ENCODE measurements around the gene GATA5.

DNA sequence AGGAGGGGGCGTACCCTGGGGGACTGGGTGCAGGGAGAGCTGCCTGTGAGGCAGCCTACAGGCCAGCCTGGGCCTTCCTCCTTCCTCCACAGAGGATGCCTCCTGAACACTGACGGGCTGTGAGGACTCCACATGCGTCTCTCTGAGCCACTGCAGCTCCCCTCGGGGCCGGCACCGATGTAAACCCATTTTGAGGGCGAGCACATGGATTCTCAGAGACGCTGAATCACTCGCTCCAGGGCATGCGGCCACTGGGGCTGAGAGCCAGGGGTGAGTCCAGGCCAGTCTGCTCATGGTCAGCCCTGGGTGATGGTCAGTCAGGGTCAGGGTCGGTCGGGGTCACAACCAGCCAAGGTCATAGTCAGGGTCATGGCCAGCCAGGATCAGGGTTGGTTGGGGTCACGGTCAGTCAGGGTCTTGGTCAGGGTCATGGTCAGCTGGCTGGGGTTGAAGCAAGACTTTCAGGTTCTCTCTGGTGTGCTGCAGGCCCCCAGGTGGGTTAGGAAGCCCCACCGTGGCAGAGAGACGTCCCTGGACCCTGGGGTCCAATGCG is 33.7 kb downstream of the GATA5 start:
- TF ChIP-seq, protein P1, sequence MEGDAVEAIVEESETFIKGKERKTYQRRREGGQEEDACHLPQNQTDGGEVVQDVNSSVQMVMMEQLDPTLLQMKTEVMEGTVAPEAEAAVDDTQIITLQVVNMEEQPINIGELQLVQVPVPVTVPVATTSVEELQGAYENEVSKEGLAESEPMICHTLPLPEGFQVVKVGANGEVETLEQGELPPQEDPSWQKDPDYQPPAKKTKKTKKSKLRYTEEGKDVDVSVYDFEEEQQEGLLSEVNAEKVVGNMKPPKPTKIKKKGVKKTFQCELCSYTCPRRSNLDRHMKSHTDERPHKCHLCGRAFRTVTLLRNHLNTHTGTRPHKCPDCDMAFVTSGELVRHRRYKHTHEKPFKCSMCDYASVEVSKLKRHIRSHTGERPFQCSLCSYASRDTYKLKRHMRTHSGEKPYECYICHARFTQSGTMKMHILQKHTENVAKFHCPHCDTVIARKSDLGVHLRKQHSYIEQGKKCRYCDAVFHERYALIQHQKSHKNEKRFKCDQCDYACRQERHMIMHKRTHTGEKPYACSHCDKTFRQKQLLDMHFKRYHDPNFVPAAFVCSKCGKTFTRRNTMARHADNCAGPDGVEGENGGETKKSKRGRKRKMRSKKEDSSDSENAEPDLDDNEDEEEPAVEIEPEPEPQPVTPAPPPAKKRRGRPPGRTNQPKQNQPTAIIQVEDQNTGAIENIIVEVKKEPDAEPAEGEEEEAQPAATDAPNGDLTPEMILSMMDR (IDR thresholded peaks at IDR 0.05) = no peak
- TF ChIP-seq POLR2A (IDR thresholded peaks at IDR 0.05) = no peak
